Kidney (tissue), 14 donors: ENCODE results near the gene SNX22. TPM values are rescaled to one million over a fixed set of nuclear protein-coding genes. Genes with fewer than 3 reads are reported as not detected.
"Not testable (repeated sequence)": the region's sequence is repeated elsewhere in the genome, so short reads cannot be mapped to it uniquely, and the experiment has no call there.

Experiments used
- DNase-seq, 5 donors: peaks; one replicate each; pipeline ENCODE4 v3.0.0-alpha.2; 2013 to 2020
- FAIRE-seq: peaks from 2 replicates; lab custom pipeline; 2012; peaks lifted over from hg19 to GRCh38; lab: Jason Lieb, UNC
- H3K27ac ChIP-seq, 2 donors: one replicate each; pipeline ENCODE4 v1.7.0; 2013; ENCODE audit warnings: low read depth in 2 of 2, low read length in 2 of 2, inconsistent platforms in 1 of 2
- H3K27me3 ChIP-seq: one replicate; pipeline ENCODE4 v1.7.1; 2013; ENCODE audit warnings: low read length, inconsistent platforms; ENCODE audit not compliant: control insufficient read depth, insufficient read depth
- H3K36me3 ChIP-seq, 3 donors: one replicate each; pipeline versions ENCODE4 v1.7.0 to v1.7.1; 2013; ENCODE audit warnings: low read length in 3 of 3, control low read depth in 1 of 3, inconsistent platforms in 1 of 3; ENCODE audit not compliant: insufficient read depth in 3 of 3, control insufficient read depth in 2 of 3
- H3K4me1 ChIP-seq, 3 donors: one replicate each; pipeline versions ENCODE4 v1.7.0 to v1.7.1; 2013; ENCODE audit warnings: low read length in 3 of 3, inconsistent platforms in 1 of 3, low read depth in 1 of 3; ENCODE audit not compliant: control insufficient read depth in 2 of 3, insufficient read depth in 2 of 3
- H3K4me3 ChIP-seq, 3 donors: one replicate each; pipeline versions ENCODE4 v1.7.0 to v1.8.1; 2013; ENCODE audit warnings: low read length in 3 of 3, control low read depth in 1 of 3, inconsistent platforms in 1 of 3
- H3K9ac ChIP-seq, 3 donors: one replicate each; pipeline versions ENCODE4 v1.7.0 to v1.7.1; 2013; ENCODE audit warnings: low read length in 3 of 3, control low read depth in 1 of 3, inconsistent platforms in 1 of 3
- H3K9me3 ChIP-seq, 3 donors: one replicate each; pipeline versions ENCODE4 v1.7.0 to v1.7.1; 2013; ENCODE audit warnings: low read length in 3 of 3, control low read depth in 1 of 3, inconsistent platforms in 1 of 3; ENCODE audit not compliant: control insufficient read depth in 2 of 3, insufficient read depth in 1 of 3
- CTCF ChIP-seq: IDR thresholded peaks from 3 replicates; pipeline ENCODE4 v1.5.1; 2012; ENCODE audit warnings: mild to moderate bottlenecking, moderate library complexity, borderline replicate concordance; ENCODE audit not compliant: insufficient read depth; ENCODE audit errors: extremely low read depth
- intact Hi-C: fragments of 100-400 bp; cut with DNase I; formaldehyde crosslinking; loops from one replicate; pipeline ENCODE4 v1.11.1; 2022
- polyA plus RNA-seq: library from polyadenylated mRNA; stranded (reverse); fragments of 350-450 nt; fragmentation: Illumina TruSeq; extraction: RNeasy Lipid Tissue Mini Kit (QIAGEN cat#74804); gene quantifications from one replicate; pipeline ENCODE4 v1.2.3, GENCODE V29; 2014; ENCODE audit warnings: low read depth, low replicate concordance; ENCODE audit not compliant: insufficient read depth
- total RNA-seq: library from RNA; stranded (reverse); fragmentation: NEBNext Ultra II Directional; extraction: Animal tissue kit (Norgen Biotek cat#: 25700); gene quantifications from one replicate; pipeline ENCODE4 v1.2.1, GENCODE V29; 2021
- donor health status: control.
- donor health status: control.
- donor health status: control.
- donor health status: control.
- donor health status: control.
- donor health status: DM: yes; HTN: yes; CAD: no.
- donor health status: Normal renal cell carcinoma (clear cell type).

SNX22 gene
- total and polyA plus RNA-seq, 2 donors from 2014 or later, result 1.1 to 4.6 TPM

DNA sequence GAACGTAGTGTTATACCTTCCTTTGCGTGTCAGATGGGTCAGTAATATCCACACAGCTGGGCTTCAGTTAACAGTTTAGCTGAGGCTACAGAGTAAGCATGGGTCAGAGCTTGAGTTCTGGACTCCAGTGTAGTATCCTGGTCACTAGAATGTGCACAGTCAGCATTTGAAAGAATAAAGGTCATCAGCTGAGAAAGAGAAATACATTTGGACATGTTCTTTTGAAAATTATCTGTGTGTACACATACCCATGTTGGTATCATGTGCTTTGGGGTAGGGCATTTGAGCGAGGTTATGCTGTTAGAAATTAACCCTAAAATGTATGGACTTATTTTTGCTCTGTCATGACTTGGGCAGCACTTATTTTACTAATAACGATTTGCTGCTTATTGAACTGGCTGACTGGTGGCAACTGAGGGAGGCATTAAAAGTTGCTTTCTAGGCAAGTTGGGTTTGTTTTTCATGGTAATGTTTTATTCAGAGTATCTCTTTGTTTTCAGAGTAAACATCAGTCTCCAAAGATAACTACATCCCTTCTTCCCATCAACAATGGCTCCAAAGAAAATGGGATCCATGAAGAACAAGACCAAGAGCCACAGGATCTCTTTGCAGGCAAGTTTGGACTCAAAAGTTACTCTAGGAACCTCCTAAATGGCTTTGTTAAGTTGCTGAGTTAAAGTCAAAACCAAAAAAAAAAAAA, 39.3 kb upstream of the SNX22 start:
- no peak overlapping the region for H3K4me3 ChIP-seq
- H3K9ac ChIP-seq, result no peak overlapping the region
- no peaks in the 10 kb centered on the region for H3K27me3 ChIP-seq
- H3K9me3 ChIP-seq, result no peaks in the 10 kb centered on the region
- H3K36me3 ChIP-seq, result peaks cover 2 to 17% (median 4%) of the 10 kb centered on the region in 3 donors
- TF ChIP-seq CTCF, result no peak
- H3K4me1 ChIP-seq, result peaks cover 0 to 19% (median 12%) of the 10 kb centered on the region in 3 donors
- DNase-seq, result peak in 2 of 5 donors; percentile 25 to 38
- peak overlapping the region; percentile 16 to 33 for H3K27ac ChIP-seq
- intact Hi-C loops, result no loop called here
- no peak for FAIRE-seq

GRCh38 chr15:64112904-64113303, 38.6 kb upstream of the SNX22 start:
- FAIRE-seq, result no peak

DNA sequence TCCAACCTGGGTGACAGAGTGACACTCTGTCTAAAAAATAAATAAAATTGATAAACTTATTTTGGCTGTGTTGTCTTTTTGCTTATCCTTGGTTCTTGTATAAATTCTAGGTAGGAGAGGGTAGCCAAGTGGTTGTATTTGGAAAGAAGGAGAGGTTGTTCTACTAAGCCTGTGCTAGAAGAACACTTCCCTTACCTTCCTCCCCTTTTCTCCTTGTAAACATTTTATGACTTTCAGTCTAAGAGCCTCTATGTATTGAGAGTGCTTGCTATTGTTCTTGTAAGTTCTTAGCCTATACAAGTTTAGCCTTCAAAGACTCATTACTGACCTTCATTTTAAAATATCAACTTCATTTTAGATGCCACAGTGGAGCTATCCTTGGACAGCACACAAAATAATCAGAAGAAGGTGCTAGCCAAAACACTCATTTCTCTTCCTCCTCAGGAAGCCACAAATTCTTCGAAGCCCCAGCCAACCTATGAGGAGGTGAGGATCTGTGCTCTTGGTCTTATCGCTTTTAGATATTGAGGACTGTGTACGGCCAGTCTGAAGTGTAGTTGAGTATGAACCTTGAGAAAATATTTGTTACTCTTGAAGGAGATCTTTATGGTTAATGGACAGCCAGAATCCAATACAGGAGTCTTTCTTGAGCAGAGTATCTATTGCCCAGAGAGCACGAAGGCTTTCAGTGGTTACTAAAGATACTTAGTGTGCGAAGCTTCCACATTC, 33.6 kb upstream of the SNX22 start:
- TF ChIP-seq CTCF, result no peak
- no peak for FAIRE-seq
- Histone ChIP-seq H3K9ac (no peak overlapping the region), H3K27ac (no peak overlapping the region), H3K36me3 (peaks cover 8 to 49% (median 35%) of the 10 kb centered on the region in 3 donors), H3K4me3 (no peak overlapping the region), H3K27me3 (no peaks in the 10 kb centered on the region), H3K4me1 (peaks cover 0 to 2% (median 0%) of the 10 kb centered on the region in 3 donors), H3K9me3 (no peaks in the 10 kb centered on the region)
- intact Hi-C loops, result no loop called here
- DNase-seq, result no peak

More at GRCh38 chr15:64112904-64113303, 38.6 kb upstream of the SNX22 start:
- H3K4me3 ChIP-seq, result no peak overlapping the region
- no peak for DNase-seq
- H3K9ac ChIP-seq, result no peak overlapping the region
- no peak for TF ChIP-seq CTCF
- H3K4me1 ChIP-seq, result peaks cover 0 to 15% (median 10%) of the 10 kb centered on the region in 3 donors
- intact Hi-C loops, result no loop called here
- H3K9me3 ChIP-seq, result no peaks in the 10 kb centered on the region
- H3K27me3 ChIP-seq, result no peaks in the 10 kb centered on the region
- H3K27ac ChIP-seq, result peak overlapping the region in 1 of 2 donors; percentile 33
- peaks cover 2 to 17% (median 6%) of the 10 kb centered on the region in 3 donors for H3K36me3 ChIP-seq

- H3K27me3 ChIP-seq, intact Hi-C loops, H3K4me1 ChIP-seq, H3K27ac ChIP-seq, H3K9ac ChIP-seq, FAIRE-seq, H3K9me3 ChIP-seq, H3K4me3 ChIP-seq, DNase-seq: not testable (repeated sequence)
- peaks cover 10 to 59% (median 40%) of the 10 kb centered on the region in 3 donors for H3K36me3 ChIP-seq
These were observed 31.2 kb upstream of the SNX22 start for GRCh38 chr15:64120322-64120721.
